ENCODE measurements around the gene MICALL2.
"Not testable (repeated sequence)": the region's sequence is repeated elsewhere in the genome, so short reads cannot be mapped to it uniquely, and the experiment has no call there.

The MICALL2 gene

GRCh38 chr7:1450431-1450830 lies 8.8 kb downstream of the MICALL2 start:
- no peak overlapping the region for H3K4me3 ChIP-seq (ENCODE audit: low read depth, low read length)
- no peak for DNase-seq (ENCODE audit: low read depth)
- TF ChIP-seq CTCF (IDR thresholded peaks at IDR 0.05; ENCODE audit: control insufficient read depth, extremely low read depth, insufficient read depth): no peak

GRCh38 chr7:1449951-1450350 lies 9.3 kb downstream of the MICALL2 start:
- no peak for DNase-seq (ENCODE audit: low read depth)
- no peak for TF ChIP-seq CTCF (IDR thresholded peaks at IDR 0.05; ENCODE audit: control insufficient read depth, extremely low read depth, insufficient read depth)
- H3K4me3 ChIP-seq (ENCODE audit: low read depth, low read length): no peak overlapping the region

- DNase-seq (ENCODE audit: low read depth): no peak
- no peak overlapping the region for H3K4me3 ChIP-seq (ENCODE audit: low read depth, low read length)
- TF ChIP-seq CTCF (IDR thresholded peaks at IDR 0.05; ENCODE audit: control insufficient read depth, extremely low read depth, insufficient read depth): no peak
Measured at GRCh38 chr7:1449501-1449900, 9.8 kb downstream of the MICALL2 start.

- no peak for DNase-seq (ENCODE audit: low read depth)
- H3K4me3 ChIP-seq (ENCODE audit: low read depth, low read length): no peak overlapping the region
- no peak for TF ChIP-seq CTCF (IDR thresholded peaks at IDR 0.05; ENCODE audit: control insufficient read depth, extremely low read depth, insufficient read depth)
Measured at GRCh38 chr7:1448958-1449357, 10.3 kb downstream of the MICALL2 start.

- H3K4me3 ChIP-seq (ENCODE audit: low read depth, low read length): no peak overlapping the region
- TF ChIP-seq CTCF (IDR thresholded peaks at IDR 0.05; ENCODE audit: control insufficient read depth, extremely low read depth, insufficient read depth): no peak
- DNase-seq (ENCODE audit: low read depth): no peak
Measured at GRCh38 chr7:1447551-1448244, 11.6 kb downstream of the MICALL2 start.

GRCh38 chr7:1447112-1447511 lies 12.2 kb downstream of the MICALL2 start:
- no peak overlapping the region for H3K4me3 ChIP-seq (ENCODE audit: low read depth, low read length)
- TF ChIP-seq CTCF (IDR thresholded peaks at IDR 0.05; ENCODE audit: control insufficient read depth, extremely low read depth, insufficient read depth): no peak
- no peak for DNase-seq (ENCODE audit: low read depth)

GRCh38 chr7:1446620-1447032 lies 12.6 kb downstream of the MICALL2 start:
- H3K4me3 ChIP-seq (ENCODE audit: low read depth, low read length): no peak overlapping the region
- DNase-seq (ENCODE audit: low read depth): no peak
- no peak for TF ChIP-seq CTCF (IDR thresholded peaks at IDR 0.05; ENCODE audit: control insufficient read depth, extremely low read depth, insufficient read depth)

GRCh38 chr7:1446026-1446425 lies 13.2 kb downstream of the MICALL2 start:
- DNase-seq (ENCODE audit: low read depth): peak; percentile 28

More at GRCh38 chr7:1446026-1446425, 13.2 kb downstream of the MICALL2 start:
- H3K4me3 ChIP-seq (ENCODE audit: low read depth, low read length): not testable (repeated sequence)
